ENCODE measurements around the gene NTRK2.

DNA sequence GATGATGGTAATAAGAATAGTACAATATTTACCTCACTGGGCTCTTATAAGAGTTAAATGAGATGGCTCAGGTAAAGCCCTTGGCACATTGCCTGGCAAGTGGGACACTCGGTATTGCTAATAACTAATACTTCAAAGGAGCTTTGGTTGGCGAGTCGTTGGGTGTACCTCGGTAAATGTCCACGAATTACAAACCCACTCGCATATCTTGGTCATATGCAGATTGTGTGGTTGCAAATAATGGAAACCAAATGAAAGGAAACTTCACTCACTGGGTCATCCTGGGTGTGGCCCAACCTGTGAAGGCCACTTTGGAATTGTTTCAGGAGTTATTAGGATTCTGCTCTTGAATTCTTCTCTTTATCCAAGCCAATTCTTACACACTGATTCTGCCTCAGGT, 147.5 kb downstream of the NTRK2 start:
- TF ChIP-seq, protein P1, sequence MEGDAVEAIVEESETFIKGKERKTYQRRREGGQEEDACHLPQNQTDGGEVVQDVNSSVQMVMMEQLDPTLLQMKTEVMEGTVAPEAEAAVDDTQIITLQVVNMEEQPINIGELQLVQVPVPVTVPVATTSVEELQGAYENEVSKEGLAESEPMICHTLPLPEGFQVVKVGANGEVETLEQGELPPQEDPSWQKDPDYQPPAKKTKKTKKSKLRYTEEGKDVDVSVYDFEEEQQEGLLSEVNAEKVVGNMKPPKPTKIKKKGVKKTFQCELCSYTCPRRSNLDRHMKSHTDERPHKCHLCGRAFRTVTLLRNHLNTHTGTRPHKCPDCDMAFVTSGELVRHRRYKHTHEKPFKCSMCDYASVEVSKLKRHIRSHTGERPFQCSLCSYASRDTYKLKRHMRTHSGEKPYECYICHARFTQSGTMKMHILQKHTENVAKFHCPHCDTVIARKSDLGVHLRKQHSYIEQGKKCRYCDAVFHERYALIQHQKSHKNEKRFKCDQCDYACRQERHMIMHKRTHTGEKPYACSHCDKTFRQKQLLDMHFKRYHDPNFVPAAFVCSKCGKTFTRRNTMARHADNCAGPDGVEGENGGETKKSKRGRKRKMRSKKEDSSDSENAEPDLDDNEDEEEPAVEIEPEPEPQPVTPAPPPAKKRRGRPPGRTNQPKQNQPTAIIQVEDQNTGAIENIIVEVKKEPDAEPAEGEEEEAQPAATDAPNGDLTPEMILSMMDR (IDR thresholded peaks at IDR 0.05; ENCODE audit: borderline replicate concordance, extremely low read depth, low read length, poor library complexity, severe bottlenecking): no peak
- TF ChIP-seq EZH2 (IDR thresholded peaks at IDR 0.05; ENCODE audit: borderline replicate concordance, low read depth, low read length, severe bottlenecking): no peak
